Activated CD8-positive, alpha-beta memory T cell treated with anti-CD3 and anti-CD28 coated beads for 24 hours (primary cell): ENCODE results near the gene SH3PXD2A.

Experiments
- DNase-seq: peaks from one replicate; pipeline ENCODE4 v3.0.0-alpha.2; 2020

Gene SH3PXD2A

GRCh38 chr10:103877861-103878260 lies 22.5 kb upstream of the SH3PXD2A start:
- peak; percentile 40 for DNase-seq

GRCh38 chr10:103876155-103876554 lies 20.8 kb upstream of the SH3PXD2A start:
- no peak for DNase-seq

GRCh38 chr10:103874730-103875129 lies 19.4 kb upstream of the SH3PXD2A start:
- DNase-seq: no peak

- DNase-seq: no peak
These were observed 17.0 kb upstream of the SH3PXD2A start for GRCh38 chr10:103872137-103872931.

DNA sequence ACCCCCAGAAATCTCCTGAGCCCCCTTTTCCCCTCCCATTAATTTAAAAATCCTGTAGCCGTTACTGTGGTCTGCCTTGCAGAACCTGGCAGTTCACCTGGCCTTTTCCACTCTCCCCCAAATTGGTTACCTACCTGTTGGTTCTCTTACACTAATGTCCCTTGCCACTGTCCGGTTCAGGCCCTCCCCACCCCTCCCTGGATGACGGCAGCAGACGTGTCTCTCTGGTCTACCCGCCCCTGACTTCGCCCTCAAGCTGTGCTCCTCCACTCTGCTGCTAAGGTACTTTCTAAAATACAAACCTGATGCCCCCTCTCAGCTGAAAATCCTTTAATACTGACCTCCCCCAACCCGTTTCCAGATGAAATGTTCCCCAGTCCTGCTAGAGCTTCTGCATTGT lies 15.6 kb upstream of the SH3PXD2A start:
- no peak for DNase-seq

- DNase-seq: no peak
These were observed 15.1 kb upstream of the SH3PXD2A start for GRCh38 chr10:103870516-103870915.

GRCh38 chr10:103869336-103869735 lies 14.0 kb upstream of the SH3PXD2A start:
- no peak for DNase-seq

DNA sequence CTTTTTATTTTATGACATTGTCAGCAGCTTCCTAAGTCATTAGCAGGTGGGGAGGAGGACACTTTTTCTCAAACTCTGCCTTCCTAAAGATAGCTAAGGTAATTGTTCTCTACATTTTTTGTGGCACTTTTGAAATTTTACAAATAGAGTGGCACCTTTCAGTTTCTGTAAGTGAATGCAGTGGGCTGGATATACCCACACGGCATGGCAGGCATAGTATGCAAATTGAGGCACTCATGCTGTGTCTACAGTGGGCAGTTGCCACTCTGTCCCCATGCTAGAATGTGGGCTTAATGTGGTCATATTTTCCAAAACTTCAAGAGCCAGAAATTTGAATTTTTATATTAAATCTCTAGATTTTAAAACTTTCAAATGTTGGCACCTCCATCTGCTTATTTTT lies 12.8 kb upstream of the SH3PXD2A start:
- DNase-seq: no peak

GRCh38 chr10:103861505-103861904 lies 6.1 kb upstream of the SH3PXD2A start:
- DNase-seq: no peak

DNA sequence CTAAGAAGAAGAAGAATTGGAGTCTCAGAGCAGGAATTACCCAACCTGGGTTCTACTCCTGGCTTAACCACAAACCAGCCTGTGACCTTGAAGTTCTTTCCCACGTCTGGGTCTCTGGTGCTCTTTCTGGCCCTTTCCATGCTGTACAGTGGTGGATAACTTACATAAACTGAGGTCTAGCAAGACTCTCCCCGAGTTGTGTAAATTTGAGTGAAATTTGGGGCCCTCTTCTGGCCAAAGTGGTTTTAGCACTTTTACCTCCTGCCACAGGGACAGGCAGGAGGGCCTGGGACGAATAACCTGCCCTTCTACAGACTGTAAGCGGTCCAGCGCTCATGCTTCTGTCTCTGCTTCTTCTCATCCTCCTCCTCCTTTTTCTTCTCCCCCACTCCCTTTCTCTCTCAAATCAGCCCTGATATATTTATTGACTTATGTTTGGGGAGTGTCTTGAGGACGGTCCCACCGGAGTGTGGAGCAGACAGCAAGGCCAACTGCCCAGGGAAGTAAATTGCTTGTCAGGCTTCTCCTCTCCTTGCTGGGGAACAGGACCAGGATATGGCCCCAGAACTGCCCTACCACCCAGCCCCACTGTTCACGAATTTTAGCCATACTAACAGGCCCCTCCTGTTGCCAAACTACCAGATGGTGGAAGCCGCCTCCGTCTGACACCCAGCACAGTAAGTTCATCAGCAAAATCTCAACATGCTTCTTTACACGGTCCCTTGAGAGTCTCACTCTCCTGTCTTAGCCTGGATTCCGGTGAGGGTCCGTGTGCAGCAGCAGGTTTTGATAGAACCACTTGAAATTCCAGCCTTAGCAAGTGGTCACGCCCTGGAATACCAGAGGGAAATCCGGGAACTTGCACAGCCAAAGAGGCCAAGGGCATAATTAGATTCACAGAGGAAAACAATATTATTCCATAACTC lies 4.0 kb upstream of the SH3PXD2A start:
- peak; percentile 81 for DNase-seq

DNA sequence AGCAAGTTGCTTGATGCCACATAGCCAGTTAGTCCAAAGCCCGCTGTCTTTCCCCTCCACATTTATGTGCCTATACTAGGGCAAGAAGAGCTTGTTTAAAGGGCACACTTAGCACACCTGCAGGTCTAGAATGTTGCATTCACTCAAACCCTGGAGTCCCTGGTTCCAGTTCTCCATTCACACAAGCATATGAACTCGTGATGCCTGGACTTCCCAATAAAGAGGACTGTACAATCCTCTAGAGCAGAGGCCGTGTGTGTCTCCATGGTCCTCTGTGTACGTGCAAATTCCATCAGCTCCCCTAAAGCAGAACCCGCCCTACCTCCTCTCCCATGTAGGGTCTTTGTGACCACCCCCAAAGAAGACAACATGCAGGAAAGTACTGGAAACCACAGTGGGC lies 3.0 kb upstream of the SH3PXD2A start:
- no peak for DNase-seq

DNA sequence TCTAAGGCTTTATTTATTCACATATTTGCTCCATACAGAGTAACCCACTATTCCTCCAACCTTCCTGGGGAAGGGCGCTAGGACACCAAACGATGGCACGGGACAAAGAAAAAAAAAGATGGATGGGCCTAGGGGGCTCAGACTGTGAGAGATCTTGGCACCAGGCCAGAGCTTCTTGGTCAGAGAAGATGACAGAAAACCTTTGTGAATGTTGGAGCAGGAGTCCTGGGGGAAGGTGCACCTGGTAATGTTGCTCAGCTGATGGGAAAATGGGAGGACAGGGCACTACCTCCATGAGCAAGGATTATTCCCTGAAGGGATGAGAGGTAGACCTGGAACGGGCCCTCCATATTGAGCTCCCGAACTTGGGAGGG lies 1.4 kb upstream of the SH3PXD2A start:
- no peak for DNase-seq

DNA sequence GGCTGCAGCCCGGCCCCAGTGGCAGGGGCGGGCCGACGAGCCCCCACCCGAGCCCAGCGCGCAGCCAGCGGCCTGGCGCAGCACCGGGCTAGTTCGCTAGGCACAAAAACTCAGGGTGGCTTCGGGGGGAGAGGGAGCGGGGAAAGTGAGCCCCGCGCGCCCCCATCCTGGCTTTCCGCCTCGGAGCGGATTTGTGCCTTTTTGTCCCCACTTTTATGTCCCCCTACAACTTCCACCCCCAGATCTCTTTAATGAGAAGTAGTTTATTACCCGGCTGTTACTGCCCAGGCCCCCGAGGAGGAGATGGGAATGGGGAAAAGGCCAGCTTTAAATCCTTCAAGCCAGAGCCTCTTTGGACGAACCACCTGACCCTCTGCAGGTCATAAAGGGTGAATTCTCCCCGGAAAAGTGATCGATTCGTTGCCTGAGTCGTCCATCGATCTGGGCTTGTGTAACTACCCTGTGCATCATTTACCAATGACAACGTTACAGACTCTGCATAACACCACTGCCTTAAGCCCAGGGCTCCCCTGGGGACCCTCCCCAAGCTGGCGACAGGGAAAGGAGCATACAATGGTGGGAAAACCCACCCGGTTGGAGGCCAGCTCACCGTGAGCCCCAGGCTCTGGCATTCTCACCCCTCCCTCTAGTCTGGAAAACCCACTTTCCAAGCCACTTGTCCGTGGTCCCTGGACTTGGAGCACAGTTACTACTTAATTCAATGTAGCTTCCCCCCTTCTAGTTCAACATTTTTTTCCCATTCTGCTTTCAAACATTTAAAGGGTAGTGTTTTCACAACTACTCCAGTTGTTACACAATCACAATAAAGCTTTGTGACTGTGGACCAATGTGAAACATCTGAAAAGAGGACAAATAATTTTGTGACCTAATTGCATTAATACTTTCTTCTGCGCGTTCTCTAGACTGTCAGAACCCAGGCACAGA lies 748 bp upstream of the SH3PXD2A start:
- no peak for DNase-seq

DNA sequence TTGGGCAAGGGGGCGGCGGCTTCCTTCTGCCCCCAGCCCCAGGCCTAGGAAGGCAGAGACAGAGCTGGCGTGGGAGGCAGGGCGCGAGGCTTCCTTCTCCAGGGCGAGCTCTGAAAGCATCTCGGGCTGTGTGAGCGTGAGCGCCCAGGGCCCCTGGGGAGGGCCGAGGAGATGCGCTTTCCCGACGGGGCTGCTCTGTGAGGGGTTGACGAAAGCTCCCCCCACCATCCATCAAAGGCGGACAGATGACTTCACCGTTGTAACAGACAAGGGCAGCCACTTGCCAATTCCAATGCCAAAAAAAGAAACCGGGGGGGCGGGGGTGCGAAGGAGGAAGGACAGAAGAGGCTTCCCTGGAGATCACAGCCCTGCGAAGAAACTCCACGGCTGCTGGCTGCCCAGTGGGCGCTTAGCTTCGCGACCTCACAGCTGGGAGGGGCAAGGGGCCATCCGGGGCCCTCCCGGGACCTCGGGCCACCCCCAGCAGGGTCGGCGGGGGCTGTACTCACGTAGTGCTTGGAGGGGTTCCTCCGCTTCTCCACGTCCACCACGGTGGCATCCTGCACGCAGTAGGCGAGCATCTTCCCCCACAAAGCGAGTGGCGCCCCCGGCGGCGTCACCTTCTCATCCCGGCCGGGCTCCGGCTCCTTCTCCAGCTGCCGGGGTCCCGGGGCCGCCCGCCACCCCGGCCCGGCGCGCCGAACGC lies 537 bp downstream of the SH3PXD2A start:
- peak; percentile 63 for DNase-seq

GRCh38 chr10:103854265-103854685 lies 1.1 kb downstream of the SH3PXD2A start:
- DNase-seq: no peak

GRCh38 chr10:103853428-103854264 lies 1.7 kb downstream of the SH3PXD2A start:
- DNase-seq: no peak

GRCh38 chr10:103852856-103853255 lies 2.5 kb downstream of the SH3PXD2A start:
- no peak for DNase-seq

GRCh38 chr10:103852189-103852711 lies 3.1 kb downstream of the SH3PXD2A start:
- DNase-seq: no peak

DNA sequence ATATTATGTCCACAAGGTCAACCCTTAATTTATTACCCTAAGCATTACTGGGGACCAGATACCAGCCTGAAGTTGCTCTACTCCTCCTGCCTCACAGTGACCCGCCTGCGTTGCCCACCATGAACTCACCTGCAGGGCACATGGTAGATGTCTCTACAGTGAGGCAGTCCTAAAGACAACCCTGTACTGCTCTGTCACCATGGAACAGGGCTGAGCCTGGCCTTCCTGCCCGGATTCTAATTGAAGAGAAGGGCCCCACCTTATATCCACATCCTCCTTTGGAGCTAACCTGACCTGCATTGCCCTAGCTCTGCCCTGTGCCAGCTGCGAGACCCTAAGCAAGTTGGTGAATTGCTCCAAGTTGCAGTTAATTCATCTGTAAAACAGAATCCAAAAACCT lies 4.1 kb downstream of the SH3PXD2A start:
- no peak for DNase-seq

- DNase-seq: no peak
These were observed 4.8 kb downstream of the SH3PXD2A start for GRCh38 chr10:103850572-103850895.
